ENCODE results near the gene EPB41L2. TPM values are rescaled to one million over a fixed set of nuclear protein-coding genes. Genes with fewer than 3 reads are reported as not detected.
"Not testable (repeated sequence)": the region's sequence is repeated elsewhere in the genome, so short reads cannot be mapped to it uniquely, and the experiment has no call there.

Gene EPB41L2
- total RNA-seq, 1 donor from 2014 or later = 130 TPM

DNA sequence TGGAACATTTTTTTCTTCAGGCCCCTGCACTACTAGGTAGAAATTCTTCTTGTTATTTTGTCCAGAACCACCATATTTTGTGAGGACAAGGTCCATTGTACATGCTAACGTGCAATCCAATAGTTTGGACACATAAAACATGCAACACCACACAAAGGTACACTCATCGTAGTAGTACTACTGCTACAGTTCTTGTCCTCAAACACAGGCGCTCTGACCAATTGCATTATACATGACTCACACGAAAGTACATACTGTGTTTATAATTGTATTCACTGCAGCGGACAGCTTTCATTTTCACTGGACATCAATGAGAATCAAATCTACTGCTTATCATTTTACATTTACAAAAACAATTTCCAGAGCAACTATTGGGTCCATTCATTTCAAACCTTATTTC lies 251.1 kb downstream of the EPB41L2 start:
- DNase-seq (ENCODE audit: low read depth in 2 of 2) = no peak

DNA sequence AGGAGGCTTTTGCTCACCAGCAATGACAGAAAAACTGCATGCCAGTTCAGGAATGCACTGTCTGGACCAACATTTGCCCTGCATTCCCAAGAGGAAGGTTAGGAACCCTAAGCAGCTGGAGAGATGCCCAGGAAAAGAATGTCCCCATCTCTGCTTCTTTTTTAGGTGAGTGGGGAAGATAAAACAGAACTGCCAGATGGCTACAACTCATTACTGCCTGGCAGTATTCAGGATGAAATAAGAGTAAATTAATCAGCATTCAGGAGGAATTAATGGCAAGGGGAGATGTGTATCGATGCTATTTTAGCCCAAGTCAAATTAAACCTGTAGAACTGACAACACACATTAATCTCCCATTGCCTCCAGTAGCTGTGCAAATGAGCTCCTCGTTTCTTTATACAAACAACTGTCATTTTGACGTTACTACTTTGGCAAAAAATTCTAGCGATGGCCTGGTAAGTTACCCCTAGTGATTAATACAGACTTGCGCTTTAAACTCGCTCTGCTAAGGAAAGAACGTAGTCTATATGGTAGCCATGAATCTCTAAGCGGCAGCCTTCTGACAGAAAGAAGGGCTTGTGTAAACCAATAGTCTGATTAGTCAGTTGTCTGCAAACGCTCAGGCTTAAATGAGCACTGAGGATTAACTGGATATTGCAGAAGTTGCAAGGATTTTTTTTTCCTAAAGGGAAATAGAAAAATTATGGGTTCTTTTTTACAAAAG lies 252.6 kb downstream of the EPB41L2 start:
- DNase-seq (ENCODE audit: low read depth in 2 of 2) = no peak

DNA sequence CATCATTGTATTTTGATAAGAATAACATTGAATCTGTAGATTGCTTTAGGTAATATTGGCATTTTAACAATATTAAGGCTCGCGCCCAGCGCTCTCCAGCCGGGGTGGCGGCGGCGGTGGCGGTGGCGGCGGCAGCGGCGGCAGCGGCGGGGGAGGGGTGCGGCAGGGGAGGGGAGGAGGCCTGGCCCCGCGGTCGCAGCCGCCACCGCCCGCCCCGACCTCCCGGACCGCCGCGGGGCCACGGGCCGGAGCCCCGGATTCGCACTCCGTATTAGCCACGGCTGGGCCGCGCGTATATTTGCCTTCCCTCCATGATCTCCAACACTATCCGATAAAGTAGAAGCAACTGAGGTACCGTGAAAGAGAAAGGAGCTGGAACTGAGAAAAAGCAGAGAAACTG lies 261.7 kb downstream of the EPB41L2 start:
- DNase-seq (ENCODE audit: low read depth in 2 of 2) = not testable (repeated sequence)

DNA sequence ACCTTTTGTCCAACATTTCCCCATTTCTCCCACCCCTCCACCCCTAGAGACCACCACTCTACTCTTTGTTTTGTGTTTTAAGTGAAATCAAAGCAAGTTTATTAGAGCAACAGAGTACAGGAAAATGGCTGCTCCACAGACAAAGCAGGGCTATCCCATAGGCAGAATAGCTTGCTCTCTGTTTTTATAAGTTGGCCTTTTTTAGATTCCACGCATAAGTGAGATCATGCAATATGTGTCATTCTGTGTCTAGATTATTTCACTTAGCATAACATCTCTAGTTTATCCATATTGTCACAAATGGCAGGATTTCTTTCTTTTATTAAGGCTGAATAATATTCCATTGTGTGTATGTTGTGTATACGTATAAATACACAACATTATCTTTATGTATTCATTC lies 266.0 kb downstream of the EPB41L2 start:
- peak in 1 of 2 donors; percentile 8 for DNase-seq (ENCODE audit: low read depth in 2 of 2)

DNA sequence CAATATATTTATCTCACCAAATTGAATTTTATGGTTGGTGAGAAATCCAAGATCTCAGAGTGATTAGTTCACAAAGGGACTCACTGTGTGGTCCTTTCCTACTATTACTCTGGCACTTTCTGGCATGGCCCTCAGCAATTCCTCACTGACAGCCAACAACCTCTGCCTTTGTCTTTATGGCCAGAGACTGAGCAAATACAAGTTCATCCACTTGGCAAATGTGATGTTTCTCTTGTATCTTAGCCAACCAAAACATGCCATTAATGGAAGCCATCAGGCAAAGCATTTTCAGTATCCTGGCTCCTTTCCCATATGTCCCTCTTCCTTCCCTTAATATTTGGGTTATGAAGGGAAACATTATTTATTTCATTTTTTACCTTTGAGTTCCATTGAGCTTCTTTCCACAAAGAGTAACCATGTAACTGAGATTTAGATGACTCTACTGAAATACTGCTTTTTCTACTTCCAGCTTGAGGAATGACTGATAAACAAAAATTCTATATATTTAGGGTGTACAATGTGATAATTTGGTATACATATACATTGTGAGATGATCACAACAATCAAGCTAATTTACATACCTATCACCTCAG lies 266.6 kb downstream of the EPB41L2 start:
- DNase-seq (ENCODE audit: low read depth in 2 of 2) = peak; percentile 56 to 97

DNA sequence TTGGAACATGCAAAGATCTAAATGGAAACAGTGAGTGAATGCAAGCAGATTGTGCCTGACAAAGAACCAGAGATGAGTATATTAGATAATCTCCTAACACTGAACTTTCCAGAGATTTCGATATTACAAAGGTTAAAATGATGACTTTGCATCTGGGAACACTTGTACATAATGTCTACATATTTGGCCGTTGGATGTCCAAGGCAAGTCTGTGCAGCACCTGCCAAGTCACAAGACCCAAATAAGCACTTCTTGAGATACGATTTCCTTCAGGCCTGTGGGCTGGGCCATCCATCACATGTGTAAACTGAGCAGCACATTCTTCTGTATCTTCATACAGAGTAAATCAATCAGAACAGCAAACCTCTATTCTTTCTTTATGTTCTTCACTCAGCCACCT lies 268.3 kb downstream of the EPB41L2 start:
- no peak for DNase-seq (ENCODE audit: low read depth in 2 of 2)

DNA sequence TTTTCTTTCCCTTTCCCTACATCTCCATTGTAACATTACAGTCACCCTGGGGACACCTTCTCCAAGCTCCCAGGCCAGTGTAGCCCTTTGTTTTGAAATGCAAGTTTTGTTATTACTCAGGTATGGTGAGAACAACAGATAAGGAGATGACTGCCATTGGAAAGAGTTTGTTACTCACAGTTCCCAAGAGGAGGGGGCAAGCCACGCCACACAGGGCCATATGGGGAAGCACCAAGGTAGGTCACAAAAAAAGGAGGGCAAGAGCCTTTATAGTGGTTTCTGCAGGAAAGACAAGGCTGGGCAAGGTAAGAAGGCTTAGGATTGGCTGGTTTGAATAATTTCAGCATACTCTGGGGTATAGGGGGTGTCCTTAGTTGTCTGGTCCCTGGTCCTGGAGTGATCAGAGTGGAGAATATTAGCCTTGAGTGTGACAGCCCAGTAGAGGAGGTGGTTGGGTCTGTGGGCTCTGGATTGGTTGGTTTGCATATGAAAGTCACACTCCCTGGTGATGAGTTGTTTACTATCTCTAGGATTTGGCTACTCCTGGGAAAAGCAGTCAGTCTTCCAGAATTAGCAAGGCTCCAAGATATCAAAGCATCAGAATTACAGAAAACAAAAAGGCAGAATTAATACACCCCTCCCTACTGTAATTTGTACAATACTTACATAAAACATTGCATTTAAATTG lies 268.9 kb downstream of the EPB41L2 start:
- DNase-seq (ENCODE audit: low read depth in 2 of 2) = no peak

Other genes with a start within 250 kb of the EPB41L2 start
- not detected in 2 replicates for gene SMLR1, start 235.8 kb downstream of the EPB41L2 start, total RNA-seq
- gene AKAP7, start 72.2 kb upstream of the EPB41L2 start, total RNA-seq = 2.0 and 2.4 TPM in 2 replicates

Measured in lung microvascular endothelial cell (primary cell).